GM12864 (cell line): ENCODE results near the gene ZBTB42.

ENCODE experiments used
- DNase-seq: peaks from one replicate; pipeline ENCODE4 v3.0.0-alpha.2; 2011; ENCODE audit warnings: low read depth
- H3K4me3 ChIP-seq: 2 replicates; pipeline ENCODE4 v1.5.1; 2011; ENCODE audit warnings: mild to moderate bottlenecking, low read depth, low read length, control low read depth
- TF ChIP-seq, protein P1 (sequence below): IDR thresholded peaks from 2 replicates; pipeline ENCODE4 v1.5.1; 2011; ENCODE audit warnings: low read depth, mild to moderate bottlenecking, moderate library complexity, low read length, control low read depth, inconsistent platforms; ENCODE audit errors: missing control alignments

Gene ZBTB42

DNA sequence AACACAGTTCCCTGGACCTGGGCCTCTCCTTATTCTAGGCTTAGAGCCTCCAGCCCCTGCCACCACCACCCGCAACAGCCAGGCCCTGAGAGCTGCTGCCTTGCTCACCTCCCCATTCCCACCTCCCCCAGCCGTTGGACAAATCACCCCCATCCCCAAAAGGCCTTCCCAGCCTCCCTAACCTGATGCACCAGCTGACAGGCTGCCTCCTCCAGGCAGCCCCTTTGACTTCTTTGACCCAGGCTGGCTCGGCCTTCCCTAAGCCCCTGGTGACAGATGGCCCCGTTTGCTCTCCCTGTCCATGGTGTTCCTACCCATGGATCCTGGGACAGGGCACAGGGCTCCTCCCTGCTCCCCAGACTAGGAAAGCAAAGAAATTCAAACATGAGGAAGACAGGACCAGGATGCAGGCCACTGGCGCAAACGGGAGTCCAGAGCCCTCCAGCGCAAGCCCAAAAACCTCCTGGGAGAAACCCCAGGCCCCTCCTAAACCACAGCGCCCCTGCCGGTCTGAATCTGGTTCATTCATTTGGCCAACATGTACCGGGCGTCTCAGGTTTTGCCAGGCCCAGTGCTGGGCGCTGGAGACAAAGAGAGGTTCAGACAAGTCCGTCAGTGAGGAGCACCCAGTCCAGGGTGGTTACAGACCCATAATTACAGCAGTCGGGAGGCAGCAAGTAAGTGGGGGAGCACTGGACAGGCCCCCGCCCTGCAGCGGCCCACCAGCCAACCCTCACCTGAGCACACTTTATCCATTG, 7.8 kb upstream of the ZBTB42 start:
- H3K4me3 ChIP-seq = no peak overlapping the region
- TF ChIP-seq, protein P1, sequence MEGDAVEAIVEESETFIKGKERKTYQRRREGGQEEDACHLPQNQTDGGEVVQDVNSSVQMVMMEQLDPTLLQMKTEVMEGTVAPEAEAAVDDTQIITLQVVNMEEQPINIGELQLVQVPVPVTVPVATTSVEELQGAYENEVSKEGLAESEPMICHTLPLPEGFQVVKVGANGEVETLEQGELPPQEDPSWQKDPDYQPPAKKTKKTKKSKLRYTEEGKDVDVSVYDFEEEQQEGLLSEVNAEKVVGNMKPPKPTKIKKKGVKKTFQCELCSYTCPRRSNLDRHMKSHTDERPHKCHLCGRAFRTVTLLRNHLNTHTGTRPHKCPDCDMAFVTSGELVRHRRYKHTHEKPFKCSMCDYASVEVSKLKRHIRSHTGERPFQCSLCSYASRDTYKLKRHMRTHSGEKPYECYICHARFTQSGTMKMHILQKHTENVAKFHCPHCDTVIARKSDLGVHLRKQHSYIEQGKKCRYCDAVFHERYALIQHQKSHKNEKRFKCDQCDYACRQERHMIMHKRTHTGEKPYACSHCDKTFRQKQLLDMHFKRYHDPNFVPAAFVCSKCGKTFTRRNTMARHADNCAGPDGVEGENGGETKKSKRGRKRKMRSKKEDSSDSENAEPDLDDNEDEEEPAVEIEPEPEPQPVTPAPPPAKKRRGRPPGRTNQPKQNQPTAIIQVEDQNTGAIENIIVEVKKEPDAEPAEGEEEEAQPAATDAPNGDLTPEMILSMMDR = no peak
- DNase-seq = no peak

DNA sequence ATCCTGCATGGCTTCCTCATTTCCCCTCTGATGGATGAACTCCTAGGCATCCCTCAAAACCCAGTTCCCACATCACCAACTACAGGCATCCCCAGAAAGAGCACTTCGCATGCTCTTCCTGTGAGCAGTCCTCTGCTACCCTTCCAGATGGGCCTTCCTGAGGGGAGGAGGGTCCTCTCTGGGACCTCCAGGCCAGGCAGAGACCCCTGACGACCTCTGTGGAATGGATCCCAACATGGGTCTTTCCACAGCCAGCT, 7.3 kb upstream of the ZBTB42 start:
- peak overlapping the region; percentile 63 for H3K4me3 ChIP-seq
- DNase-seq = no peak
- TF ChIP-seq, protein P1 = no peak

DNA sequence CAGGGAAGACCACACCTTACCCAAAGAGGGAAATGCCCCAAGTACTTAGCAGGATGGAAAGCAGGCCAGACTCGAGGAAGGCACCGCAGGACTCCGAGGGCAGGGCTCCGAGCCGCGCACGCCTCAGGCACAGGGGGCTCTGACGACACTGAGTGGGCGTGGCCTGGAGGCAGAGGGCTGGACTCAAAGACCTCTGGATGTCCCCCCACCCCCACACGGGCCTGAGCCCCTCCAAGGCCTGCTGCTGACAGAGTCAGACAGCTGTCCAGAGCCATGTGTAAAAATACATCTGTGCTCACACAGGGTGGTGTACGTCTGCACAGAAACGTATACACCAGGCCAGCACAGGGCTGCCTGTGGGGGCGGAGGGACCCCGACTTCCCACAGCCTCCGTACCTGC, 6.8 kb upstream of the ZBTB42 start:
- TF ChIP-seq, protein P1 = no peak
- DNase-seq = no peak
- peak overlapping the region; percentile 63 for H3K4me3 ChIP-seq

DNA sequence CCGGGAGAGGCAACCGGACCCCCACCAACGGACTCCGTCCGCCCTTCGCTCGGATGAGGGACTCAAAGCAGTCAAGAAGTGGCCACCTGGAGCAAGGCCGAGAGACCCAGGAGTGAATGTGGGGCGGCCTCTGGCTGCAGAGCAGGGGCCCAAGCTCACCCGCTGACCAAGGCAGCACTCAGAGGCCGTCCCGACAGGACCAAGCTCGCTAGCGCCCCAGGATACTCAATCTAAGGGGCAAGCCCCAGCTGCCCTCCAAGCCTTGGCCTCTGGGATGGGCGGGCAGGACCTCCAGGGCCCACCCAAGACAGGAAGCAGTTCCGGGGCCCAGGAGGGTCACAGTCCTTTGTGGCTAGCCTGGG, 6.3 kb upstream of the ZBTB42 start:
- TF ChIP-seq, protein P1 = no peak
- peak overlapping the region; percentile 63 for H3K4me3 ChIP-seq
- DNase-seq = no peak

DNA sequence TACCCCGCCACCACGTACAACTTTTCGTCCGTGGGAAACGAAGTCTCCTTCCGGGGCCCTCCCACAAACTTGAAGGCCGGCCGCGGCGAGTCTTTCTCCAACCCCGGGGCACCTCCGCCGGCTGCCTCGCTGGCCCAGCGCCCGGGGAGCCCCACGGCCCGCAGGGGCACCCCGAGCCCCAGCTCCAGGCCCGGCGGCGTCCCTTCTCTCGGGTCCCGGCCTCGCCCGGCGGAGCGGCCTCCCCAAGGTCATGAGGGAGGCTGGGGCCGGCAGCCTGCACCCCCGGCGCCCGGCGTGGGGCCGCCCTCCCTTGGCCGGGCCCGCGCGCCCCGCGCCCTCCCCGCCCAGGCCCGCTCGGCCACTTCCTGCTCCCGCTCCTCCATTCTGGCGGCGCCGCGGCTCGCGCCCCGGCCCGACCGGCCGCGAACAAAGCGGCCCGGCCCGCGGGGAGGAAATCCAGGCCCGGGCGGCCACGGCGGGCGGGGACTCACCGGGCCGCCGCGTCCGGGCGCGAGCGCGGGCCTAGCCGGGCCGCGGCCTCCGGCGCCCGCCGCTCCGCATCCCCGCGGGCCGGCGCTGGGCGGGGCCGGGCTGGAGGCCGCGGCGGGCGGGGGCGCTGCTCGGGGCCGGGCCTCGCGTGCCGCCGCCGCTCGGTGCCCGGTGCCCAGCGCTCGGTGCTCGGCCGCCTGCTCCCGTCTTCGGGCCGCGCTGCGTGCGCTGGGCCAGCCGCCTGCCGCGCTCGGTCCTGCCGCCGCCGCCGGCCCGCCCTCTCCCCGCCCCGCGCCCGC, 5.7 kb upstream of the ZBTB42 start, which contains the start of gene AKT1:
Gene AKT1 (minus strand): TSS at position 756 of the 788 bp plus-strand sequence. CDS start 3,105 bp downstream, outside the sequence.
- TF ChIP-seq, protein P1 = no peak
- DNase-seq = no peak
- peak within 1 kb of the TSS; percentile 63 for H3K4me3 ChIP-seq

DNA sequence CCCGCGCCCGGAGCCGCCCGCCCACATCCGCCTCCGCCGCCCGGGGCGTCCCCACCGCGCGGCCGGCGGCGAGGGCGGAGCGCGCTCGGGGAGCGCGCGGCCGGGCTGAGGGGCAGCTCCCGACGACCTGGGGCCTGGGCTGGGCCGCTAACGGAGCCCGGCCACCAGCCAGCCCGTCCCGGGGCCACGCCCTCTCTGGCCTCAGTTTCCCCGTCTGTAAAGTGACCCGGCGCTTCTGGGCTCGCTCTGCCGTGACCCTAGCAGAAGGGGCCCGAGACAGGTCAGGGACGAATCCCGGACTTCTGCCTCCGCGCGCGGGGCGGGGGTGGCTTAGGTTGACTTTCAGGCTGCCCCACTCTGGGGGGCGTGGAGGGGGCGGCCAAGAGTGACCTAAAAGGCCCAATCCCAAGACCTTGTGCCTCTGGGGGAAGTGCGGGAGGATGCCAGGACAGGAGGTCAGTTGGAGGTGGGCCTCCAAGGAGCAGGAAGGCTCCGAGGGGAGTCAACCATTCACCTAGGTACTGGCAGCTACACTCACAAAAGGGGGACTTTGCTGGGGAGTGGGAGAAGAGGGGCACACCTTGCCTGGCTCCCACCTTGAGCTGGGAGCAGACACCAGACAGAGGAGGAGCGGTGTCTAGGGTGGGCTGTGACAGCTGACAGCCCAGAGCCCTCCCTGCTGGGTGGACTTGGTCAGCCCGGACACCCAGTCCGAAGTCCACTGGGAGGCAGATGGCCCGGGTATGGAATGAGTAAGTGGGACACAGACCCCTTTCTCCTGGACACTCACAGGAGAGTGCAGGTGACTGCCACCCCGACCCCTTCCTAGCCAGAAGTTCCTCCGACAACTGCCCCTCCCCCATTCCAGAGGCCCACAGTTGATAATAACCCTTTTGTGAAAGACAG, 4.9 kb upstream of the ZBTB42 start:
- TF ChIP-seq, protein P1 = no peak
- DNase-seq = no peak
- peak overlapping the region; percentile 63 for H3K4me3 ChIP-seq
